ENCODE results near the gene PRSS58.
A peak's percentile ranks its signal among the peaks of the same experiment; 100 is the strongest.

The PRSS58 gene, protein sequence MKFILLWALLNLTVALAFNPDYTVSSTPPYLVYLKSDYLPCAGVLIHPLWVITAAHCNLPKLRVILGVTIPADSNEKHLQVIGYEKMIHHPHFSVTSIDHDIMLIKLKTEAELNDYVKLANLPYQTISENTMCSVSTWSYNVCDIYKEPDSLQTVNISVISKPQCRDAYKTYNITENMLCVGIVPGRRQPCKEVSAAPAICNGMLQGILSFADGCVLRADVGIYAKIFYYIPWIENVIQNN

DNA sequence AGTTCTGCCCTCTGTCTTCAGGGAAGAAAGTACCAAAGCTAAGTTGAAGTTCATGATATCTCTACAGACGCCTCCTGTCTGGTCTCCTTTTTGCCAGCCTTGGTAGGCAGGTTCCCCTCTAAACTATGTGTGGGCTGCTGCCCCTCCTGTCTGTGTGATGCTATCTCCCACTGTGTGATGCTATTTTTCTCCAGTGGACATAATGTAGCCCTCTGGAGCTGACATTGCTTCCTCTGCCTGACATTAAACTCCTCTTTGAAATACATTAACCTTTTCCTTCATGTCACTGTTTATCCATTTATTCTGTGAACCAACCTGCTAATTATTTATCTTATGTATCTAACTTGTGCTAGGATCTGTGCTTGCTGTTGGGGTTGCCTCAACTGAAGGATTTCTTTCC, at the start of gene PRSS58:
TSS of gene PRSS58 (minus strand) at position 101 of the 400 bp plus-strand sequence. CDS start 351 bp downstream, outside the sequence.
- no peak for DNase-seq (ENCODE audit: low read depth)

DNA sequence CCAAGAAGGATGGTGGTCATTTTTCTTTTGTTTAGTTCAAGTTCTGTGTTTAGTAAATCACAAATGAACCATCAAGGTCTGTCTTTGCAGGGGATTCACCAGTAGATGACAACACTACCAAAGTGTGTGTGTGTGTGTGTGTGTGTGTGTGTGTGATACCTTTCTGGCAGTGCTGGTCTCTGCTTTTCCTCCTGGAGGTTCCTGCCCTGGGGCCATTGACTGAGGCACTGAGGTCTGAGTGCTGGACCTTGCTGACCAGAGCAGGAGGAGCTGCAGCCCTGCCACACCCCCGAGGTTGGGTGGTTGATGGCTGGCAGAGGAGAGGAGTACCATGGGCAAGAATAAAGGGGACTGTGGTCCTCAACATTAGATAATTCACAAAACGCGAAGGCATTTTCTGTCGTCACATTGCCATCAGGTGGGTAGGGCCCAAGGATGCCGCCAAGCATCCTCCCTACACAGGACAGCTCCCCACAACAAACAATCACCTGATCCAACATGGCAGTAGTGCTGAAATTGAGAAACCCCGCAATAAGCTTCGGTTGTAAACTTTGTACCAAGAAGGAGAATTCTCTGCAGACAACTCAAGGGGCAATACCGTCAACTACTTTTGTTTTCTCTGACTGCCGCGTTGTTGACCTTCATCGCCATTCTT, 49.5 kb upstream of the PRSS58 start:
- DNase-seq (ENCODE audit: low read depth), result no peak

DNA sequence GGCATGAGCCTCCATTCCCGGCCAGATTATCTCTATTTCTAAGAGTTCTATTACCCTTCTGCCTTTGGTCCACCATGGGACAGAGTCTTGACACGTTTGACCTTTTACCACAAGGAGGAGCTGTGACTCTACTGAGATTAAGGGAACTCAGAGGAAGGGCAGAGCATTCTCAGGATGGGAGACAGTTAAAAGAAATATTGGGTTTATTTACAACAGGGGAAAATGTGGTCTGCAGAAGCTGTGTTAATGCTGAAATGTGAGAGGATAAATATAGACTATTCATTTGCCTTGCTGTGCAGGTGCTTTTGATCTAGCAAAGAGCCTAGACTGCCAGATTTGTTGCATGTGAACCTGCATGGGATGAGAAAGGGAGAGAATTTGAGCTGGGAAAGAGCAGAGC, 45.8 kb upstream of the PRSS58 start:
- no peak for DNase-seq (ENCODE audit: low read depth)

DNA sequence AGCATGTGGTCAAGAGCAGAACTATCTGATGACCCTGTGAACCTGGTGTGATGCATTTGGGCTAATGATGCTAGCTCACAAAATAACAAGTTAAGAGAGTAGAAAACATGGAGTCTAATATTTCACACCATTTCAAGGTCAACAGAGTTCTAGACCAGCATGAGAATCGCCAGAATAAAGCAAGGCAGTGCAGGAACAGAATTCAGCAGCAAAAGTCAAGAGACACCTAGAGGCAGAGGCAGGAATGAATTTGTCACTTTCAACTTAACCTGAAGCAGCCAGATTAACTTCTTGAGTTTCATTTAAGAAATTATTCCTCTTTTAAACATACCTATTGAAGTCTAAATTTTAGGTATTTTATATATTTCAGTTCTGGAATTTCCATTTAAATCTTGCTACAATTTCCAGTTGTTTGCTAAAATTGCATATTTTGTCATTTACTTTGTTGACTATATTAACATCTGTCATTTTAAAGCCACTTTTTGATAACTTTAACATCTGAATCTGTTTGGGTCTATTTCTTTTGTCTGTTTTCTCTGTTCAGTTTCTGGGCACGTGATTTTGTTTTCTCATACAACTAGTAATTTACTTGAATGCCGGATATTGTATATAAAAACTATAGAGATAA, 44.2 kb upstream of the PRSS58 start:
- peak; percentile 20 for DNase-seq (ENCODE audit: low read depth)

DNA sequence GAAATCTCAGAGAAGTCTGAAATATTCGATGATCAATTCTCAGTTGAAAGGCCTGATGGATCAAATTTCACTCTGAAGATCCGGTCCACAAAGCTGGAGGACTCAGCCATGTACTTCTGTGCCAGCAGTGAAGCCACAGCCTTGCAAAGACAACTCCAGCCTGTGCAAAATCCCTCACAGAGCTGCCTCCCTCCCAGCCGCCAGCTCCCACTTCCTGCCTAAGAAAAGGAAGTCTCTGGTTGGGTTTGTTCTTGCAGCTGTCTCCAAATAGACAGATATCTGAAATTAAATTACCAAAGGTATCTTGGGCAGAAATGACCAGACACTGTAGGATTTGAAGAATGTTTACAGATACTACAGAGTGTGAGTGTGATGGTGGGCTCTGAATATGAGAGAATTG, 43.4 kb upstream of the PRSS58 start:
- DNase-seq (ENCODE audit: low read depth), result no peak

DNA sequence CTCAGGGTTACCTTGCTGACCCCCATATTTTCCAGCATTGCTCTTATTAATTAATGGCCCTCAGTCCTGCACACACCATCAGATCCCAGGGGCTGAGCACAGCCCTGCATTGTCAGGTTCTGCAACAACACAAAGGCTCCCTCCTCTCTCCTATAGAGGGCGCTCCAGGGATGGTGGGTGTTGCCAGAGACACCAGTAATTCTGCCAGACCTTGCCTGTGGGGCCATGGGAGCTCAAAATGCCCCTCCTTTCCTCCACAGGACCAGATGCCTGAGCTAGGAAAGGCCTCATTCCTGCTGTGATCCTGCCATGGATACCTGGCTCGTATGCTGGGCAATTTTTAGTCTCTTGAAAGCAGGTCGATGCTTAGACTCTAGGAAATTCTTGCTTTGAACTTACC, 42.8 kb upstream of the PRSS58 start:
- DNase-seq (ENCODE audit: low read depth), result no peak

DNA sequence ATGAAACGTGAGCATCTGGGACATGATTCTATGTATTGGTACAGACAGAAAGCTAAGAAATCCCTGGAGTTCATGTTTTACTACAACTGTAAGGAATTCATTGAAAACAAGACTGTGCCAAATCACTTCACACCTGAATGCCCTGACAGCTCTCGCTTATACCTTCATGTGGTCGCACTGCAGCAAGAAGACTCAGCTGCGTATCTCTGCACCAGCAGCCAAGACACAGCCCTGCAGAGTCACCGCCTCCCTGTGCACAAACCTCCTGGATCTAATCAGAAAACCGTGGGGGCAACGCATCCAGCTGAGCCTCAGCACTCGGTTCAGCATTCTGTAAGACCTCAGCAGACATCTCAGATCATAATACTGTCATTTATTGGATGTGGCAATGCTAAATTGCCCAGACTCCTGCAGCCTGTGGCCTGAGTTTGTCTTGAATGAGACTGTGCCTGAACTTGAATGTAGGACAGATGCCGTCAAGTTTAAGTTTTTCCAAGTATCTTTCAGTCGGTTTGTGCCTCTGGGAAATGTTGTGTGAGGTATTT, 41.5 kb upstream of the PRSS58 start:
- no peak for DNase-seq (ENCODE audit: low read depth)

DNA sequence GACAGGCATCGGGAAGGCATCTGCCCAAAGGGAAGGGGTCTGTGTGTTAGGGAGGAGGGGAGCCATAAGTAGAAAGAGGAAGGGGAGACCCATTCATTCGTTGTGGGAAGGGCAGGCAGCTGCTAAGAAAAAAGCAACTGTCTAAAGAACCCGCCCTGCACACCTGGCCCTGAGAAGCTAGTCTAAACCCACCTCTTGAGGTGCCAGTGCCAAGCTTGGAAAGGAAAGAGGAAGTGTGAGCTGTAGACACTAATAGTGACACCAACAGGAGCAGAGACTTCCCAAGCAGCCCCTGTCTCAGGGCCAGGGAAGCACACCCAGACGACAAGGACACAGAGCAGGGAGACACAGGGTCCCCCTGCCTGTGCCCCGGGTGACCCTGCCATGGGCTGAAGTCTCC, 40.8 kb upstream of the PRSS58 start:
- no peak for DNase-seq (ENCODE audit: low read depth)

DNA sequence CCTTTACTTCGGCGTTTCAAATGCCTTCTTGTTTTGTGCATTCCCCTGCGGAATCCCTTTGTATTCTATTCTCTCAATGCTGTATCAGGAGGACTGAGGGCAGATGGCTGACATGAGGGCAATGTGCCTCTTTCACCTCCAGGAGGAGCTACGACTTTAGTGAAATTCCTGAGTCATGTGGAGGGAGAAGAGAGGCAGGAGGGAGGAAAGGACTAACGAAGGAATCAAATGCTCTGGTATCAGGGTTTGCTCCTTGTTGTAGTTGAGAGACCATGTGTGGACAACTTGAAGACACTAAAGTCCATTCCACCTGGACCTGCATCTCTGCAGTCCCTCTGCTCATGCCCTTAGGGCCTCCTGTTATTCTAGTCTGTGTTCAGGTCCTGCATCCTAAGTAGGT, 40.2 kb upstream of the PRSS58 start:
- peak; percentile 12 for DNase-seq (ENCODE audit: low read depth)

DNA sequence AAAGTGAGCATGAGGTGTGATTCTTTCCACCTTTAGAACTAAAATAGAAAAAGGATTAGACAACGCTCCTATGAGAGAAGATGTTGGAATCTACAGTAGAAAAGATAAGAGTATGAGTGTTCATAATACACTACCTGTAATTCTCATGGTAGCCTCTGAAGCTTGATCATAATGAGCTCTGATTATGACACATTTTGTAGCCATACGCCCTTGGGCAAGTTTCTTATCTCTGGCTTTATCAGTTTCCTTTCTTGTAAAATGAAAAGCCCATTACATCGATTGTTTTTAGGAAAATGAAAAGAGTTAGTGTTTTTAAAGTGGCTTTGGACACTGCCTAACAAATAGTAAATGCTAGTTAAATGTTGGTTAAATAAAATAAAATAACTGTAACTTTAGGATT, 22.4 kb upstream of the PRSS58 start:
- no peak for DNase-seq (ENCODE audit: low read depth)

DNA sequence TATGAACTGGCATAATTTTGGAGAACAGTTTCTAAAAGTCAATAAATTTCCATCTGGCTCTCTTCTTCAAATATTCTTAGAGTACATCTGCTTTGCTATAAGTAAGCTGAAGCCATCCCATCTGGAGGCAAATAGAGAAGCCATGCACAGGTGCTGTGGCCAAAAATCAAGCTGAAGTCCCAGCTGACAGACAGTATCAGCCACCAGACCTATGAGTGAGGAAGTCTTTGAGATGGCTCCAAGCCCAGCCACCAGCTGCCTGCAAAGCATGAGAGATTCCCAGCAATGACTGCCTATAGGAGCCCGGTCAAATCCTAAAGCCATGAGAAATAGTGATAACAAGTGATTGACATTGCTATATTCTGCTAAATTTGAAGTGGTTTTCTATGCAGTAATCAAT, 21.7 kb upstream of the PRSS58 start:
- DNase-seq (ENCODE audit: low read depth), result no peak

DNA sequence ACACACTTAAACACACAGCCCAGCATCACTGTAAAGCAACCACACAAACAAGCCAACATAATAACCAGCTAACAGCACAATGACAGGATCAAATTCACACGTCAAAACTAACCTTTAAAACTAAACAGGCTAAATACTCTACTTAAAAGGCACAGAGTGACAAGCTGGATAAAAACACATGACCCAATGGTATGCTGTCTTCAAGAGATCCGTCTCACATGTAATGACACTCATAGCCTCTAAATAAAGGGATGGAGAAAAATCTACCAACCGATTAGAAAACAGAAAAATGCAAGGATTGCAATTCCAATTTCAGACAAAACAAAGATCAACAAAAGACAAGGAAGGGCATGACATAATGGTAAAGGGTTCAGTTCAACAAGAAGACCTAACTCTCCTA, 17.2 kb upstream of the PRSS58 start:
- no peak for DNase-seq (ENCODE audit: low read depth)

DNA sequence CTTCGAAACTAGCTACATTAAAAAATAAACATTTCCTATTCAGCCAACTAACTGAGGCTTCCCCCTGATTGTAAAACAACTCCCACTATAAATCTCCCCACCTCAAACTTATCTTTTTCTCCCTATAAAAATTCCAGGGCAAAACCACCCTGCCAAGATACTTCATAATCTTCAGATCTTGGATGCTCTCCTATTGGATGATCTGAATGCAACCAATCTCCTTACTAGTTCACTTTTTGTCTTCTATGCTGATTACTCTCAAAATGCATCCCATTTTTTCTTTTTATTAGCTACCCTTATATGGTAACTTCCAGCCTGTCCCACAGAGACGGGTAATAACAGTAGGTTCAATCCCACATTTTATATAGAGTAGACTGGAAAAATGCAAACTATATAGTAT, 15.0 kb upstream of the PRSS58 start:
- DNase-seq (ENCODE audit: low read depth), result no peak

DNA sequence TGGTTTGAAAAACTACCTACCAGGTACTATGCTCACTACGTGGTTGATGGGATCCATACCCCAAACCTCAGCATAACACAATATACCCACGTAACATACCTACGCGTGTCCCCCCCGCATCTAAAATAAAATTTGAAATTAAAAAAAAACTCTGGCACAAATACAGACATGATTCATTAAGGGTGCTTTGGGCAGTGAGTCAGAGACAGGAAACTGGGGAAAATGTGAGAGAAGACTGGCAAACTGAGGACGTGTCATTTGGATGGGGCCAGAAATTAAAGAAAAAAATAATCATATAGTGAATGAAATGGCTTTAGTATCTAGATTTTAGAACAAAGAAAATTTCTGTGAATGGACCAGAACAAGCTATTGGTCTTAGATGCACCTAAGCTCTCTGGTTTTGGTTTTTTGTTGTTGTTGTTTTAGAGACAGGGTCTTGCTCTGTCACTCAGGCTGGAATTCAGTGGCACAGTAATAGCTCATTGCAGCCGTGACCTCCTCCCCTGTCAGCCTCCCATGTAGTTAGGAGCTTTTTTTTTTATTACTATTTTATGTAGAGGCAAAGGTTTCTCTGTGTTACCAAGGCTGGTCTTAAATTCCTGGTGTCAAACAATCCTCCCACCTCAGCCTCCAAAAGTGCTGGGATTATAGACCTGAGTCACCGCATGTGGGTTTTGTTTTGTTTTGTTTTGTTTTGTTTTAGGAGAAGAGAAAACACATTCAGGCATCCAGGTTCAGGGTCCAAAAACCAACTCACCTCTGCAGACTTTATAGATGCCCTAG, 5.9 kb upstream of the PRSS58 start:
- DNase-seq (ENCODE audit: low read depth), result peak; percentile 54

DNA sequence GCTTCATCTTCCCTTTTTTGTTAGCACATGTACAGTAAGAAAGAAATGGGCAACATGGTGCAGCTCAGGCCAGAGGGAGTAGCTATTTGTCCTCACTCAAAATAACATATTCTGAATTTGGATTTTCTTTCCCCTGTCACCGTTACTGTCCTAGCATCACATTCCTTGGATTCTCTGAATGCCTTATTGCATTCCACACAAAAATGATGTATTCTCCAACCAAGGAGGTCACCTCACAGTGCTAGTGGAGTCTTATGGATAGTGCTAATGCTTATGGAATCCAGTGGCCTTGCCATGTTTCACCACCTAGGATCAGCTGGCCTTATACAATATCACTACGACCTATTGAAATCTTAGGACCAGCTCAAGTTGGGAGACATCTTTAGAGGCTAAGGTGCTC, 7.2 kb downstream of the PRSS58 start:
- no peak for DNase-seq (ENCODE audit: low read depth)

DNA sequence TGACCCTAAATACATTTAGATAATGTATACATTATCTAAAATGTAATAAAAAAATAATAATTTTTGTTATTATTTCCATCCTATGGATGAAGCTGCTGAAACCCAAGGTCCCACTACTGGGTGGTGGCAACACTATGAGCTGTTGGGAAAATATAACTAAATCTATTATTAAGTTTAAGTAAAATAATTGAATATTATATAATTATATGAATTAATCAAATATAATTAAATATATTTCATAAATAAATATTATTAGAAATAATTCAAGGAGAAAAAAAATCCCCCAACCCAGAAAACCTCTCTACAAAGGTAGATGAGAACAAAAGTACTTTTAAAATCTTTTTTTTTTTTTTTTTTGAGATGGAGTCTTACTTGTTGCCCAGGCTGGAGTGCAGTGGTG, 7.9 kb downstream of the PRSS58 start:
- no peak for DNase-seq (ENCODE audit: low read depth)

DNA sequence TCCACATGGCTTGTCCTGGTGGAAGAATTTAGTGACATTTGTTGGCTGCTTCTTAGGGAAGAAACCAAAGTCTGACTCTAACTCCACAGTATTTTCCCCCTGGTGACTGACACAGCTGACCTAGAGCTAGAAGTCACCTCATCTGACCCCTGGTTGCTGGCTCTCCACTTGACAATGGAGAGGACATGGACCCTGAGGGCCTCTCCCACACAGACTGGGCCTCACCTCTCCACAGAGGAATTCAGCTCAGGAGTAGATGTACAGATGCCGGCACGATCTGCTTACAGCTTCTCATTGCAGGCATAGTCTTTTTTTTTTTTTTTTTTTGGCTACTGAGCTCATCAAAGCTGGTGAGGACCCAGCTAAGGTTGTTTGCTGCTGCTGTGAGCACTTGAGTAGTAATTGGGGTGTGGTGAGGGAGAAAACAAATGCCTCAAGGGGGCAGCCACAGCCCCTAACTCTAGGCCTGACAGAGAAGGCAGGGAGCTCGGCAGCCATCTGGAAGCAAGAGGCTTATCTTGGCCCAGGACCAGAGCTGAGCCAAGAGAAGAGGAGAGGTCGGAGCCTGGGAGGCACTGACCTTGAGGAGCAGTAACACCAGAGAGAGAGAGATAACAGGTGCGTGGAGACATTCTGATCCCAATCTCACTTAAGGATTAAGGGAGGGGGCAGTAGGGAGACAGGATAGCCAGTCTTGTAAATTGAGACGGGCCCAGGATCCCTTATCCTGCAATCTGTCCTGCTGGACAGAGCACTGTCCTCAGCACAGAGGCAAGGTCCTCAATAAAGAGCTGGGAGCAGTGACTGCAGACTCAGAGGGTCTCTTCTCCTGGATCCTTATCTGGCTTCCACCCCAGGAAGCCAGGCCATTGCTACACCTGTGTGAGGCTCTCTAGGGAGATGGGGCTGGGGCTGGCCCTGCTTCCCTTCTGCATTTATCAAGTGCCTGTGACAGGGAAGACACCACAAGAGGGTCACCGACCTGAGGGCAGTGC, 9.4 kb downstream of the PRSS58 start:
- DNase-seq (ENCODE audit: low read depth), result no peak

DNA sequence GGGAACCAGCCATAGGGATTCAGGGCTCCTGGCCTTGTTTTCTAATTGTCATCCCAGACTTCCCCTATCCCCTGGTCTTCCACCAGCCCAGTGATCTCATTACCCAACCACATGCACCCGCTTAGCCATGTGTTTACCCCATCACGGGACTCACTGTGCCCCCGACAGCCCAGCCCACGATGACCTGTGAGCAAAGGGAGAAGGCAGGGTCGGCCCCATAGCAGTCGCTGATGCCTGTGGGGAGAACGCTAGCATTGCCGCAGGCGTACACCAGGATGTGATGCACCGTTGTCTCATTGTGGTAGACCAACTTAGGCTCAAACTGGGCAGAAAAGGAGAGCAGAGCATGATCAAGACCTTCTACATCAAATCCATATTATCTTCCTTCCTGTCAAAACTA, 14.0 kb downstream of the PRSS58 start:
- no peak for DNase-seq (ENCODE audit: low read depth)

DNA sequence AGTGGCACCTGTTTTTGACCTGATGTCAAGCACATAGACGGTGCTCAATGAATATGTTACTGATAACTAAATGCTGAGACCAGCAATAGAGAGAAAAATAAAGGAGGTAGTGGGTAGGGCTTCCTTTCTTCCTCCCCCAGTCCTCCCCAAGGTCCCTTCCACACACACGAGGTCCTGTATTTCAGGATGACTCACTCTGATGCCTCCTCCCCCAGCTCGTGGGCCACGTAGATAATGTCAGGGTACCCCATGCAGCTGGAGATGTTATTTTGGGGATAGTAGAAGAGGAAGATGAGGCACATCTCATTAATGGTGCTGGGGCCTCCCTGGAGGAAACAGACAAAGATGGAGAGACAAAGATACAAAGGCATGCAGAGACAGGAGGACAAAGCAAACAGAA, 17.3 kb downstream of the PRSS58 start:
- no peak for DNase-seq (ENCODE audit: low read depth)

DNA sequence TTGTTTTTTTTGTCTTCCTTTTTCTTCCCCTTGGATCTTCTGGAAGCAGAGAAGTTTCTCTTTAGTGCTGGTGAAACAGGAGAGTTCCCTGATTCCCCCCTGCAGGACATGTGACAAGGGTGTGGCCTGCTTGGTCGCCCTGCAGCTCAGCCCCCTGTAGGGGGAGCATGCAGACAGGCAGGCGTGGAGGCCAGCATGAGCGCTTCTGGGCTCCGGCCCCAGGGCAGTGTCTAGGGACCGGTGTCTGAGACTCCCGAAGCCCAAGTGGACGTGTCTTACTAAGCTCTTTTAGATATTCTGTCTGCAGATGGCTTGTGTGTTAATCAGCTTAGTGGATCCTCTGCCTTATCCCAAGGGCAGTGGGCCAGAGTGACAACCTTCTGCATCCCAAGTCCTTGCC, 26.1 kb downstream of the PRSS58 start:
- DNase-seq (ENCODE audit: low read depth), result no peak

DNA sequence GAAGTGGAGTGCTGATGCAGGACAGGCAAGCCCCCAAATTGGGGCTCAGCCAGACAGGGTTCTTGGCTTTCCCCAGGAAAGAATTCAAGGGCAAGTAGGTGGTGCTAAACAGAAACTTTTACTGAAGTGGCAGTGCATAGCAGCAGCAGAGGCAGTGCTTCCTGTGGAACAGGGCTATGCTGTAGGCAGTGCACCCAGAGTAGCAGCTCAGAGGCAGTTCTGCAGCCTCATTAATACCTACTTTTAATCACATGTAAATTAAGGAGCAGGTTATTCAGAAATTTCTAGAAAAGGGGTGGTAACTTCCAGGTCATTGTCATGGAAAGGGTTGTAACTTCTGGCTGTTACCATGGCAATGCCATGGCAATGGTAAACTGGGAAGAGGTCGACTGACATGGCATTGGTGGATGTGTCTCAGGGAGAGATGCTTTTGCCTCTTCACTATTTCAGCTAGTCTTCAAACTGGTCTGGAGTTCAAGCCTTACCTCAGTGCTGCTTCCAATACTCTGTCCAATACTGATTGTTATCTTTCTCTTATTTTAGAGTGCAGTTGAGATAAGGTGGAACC, 29.2 kb downstream of the PRSS58 start:
- no peak for DNase-seq (ENCODE audit: low read depth)

Data from iris pigment epithelial cell (primary cell).